ENCODE measurements around the gene PHLPP1.
A peak's percentile ranks its signal among the peaks of the same experiment; 100 is the strongest.

The PHLPP1 gene

GRCh38 chr18:62784338-62784965, 69.1 kb downstream of the PHLPP1 start:
- DNase-seq = no peak
- Mint-ChIP-seq H3K9me3 (no peaks in the 10 kb centered on the region), H3K4me1 (peaks cover 39 to 73% of the 10 kb centered on the region in 2 donors), H3K27ac (peak overlapping the region; percentile 92), H3K4me3 (peak overlapping the region; percentile 49 to 69), H3K36me3 (peaks cover 0 to 11% of the 10 kb centered on the region in 2 donors), H3K27me3 (no peaks in the 10 kb centered on the region)
- peak; percentile 92 to 93 for ATAC-seq (replicated peaks)

GRCh38 chr18:62784966-62785413, 69.6 kb downstream of the PHLPP1 start:
- Mint-ChIP-seq H3K27me3 (no peaks in the 10 kb centered on the region), H3K36me3 (peaks cover 0 to 11% of the 10 kb centered on the region in 2 donors), H3K9me3 (no peaks in the 10 kb centered on the region), H3K4me3 (peak overlapping the region; percentile 43 to 69), H3K4me1 (peaks cover 37 to 68% of the 10 kb centered on the region in 2 donors), H3K27ac (peak overlapping the region; percentile 92)
- no peak for DNase-seq
- peak; percentile 61 to 63 for ATAC-seq (replicated peaks)

GRCh38 chr18:62786689-62787088, 71.3 kb downstream of the PHLPP1 start:
- Mint-ChIP-seq H3K4me1 (peaks cover 40 to 70% of the 10 kb centered on the region in 2 donors), H3K36me3 (peaks cover 0 to 12% of the 10 kb centered on the region in 2 donors), H3K4me3 (no peak overlapping the region), H3K9me3 (no peaks in the 10 kb centered on the region), H3K27me3 (no peaks in the 10 kb centered on the region), H3K27ac (no peak overlapping the region)
- DNase-seq (no peak), ATAC-seq (replicated peaks) (no peak)

- no peak overlapping the region for H3K27ac Mint-ChIP-seq
- peaks cover 41 to 69% of the 10 kb centered on the region in 2 donors for H3K4me1 Mint-ChIP-seq
- no peaks in the 10 kb centered on the region for H3K27me3 Mint-ChIP-seq
- peaks cover 0 to 10% of the 10 kb centered on the region in 2 donors for H3K36me3 Mint-ChIP-seq
- no peak for ATAC-seq (replicated peaks)
- no peak for DNase-seq
- H3K4me3 Mint-ChIP-seq = no peak overlapping the region
- no peaks in the 10 kb centered on the region for H3K9me3 Mint-ChIP-seq
Observed at GRCh38 chr18:62788111-62788510, 72.8 kb downstream of the PHLPP1 start.

- no peak for DNase-seq
- no peak for ATAC-seq (replicated peaks)
- peak overlapping the region; percentile 59 for H3K27ac Mint-ChIP-seq
- H3K9me3 Mint-ChIP-seq = no peaks in the 10 kb centered on the region
- no peak overlapping the region for H3K4me3 Mint-ChIP-seq
- H3K27me3 Mint-ChIP-seq = no peaks in the 10 kb centered on the region
- peaks cover 40 to 61% of the 10 kb centered on the region in 2 donors for H3K4me1 Mint-ChIP-seq
- peaks cover 0 to 10% of the 10 kb centered on the region in 2 donors for H3K36me3 Mint-ChIP-seq
Observed at GRCh38 chr18:62788876-62789275, 73.5 kb downstream of the PHLPP1 start.

GRCh38 chr18:62790871-62791772, 75.8 kb downstream of the PHLPP1 start:
- Mint-ChIP-seq H3K4me1 (peaks cover 25 to 46% of the 10 kb centered on the region in 2 donors), H3K4me3 (no peak overlapping the region), H3K9me3 (no peaks in the 10 kb centered on the region), H3K36me3 (peaks cover 4 to 15% of the 10 kb centered on the region in 2 donors), H3K27me3 (no peaks in the 10 kb centered on the region), H3K27ac (no peak overlapping the region)
- DNase-seq (no peak), ATAC-seq (replicated peaks) (peak in 1 of 2 donors; percentile 23)

GRCh38 chr18:62792016-62792415, 76.7 kb downstream of the PHLPP1 start:
- no peak overlapping the region for H3K4me3 Mint-ChIP-seq

GRCh38 chr18:62795813-62796212, 80.5 kb downstream of the PHLPP1 start:
- Mint-ChIP-seq H3K36me3 (peaks cover 7% of the 10 kb centered on the region in 2 donors), H3K27me3 (no peaks in the 10 kb centered on the region), H3K9me3 (no peaks in the 10 kb centered on the region), H3K4me1 (peaks cover 30 to 61% of the 10 kb centered on the region in 2 donors), H3K27ac (no peak overlapping the region), H3K4me3 (no peak overlapping the region)
- DNase-seq = no peak
- ATAC-seq (replicated peaks) = no peak

More at GRCh38 chr18:62792016-62792415, 76.7 kb downstream of the PHLPP1 start:
- Mint-ChIP-seq H3K4me1 (peaks cover 22 to 48% of the 10 kb centered on the region in 2 donors), H3K27ac (no peak overlapping the region), H3K36me3 (peaks cover 4 to 13% of the 10 kb centered on the region in 2 donors), H3K27me3 (no peaks in the 10 kb centered on the region), H3K9me3 (no peaks in the 10 kb centered on the region)
- ATAC-seq (replicated peaks) (no peak), DNase-seq (no peak)

GRCh38 chr18:62796216-62796621, 80.9 kb downstream of the PHLPP1 start:
- Mint-ChIP-seq H3K9me3 (no peaks in the 10 kb centered on the region), H3K27me3 (no peaks in the 10 kb centered on the region), H3K4me3 (no peak overlapping the region), H3K4me1 (peaks cover 30 to 59% of the 10 kb centered on the region in 2 donors), H3K36me3 (peaks cover 7% of the 10 kb centered on the region in 2 donors), H3K27ac (no peak overlapping the region)
- no peak for ATAC-seq (replicated peaks)
- no peak for DNase-seq

GRCh38 chr18:62797329-62797728, 82.0 kb downstream of the PHLPP1 start:
- H3K4me1 Mint-ChIP-seq = peaks cover 30 to 64% of the 10 kb centered on the region in 2 donors
- no peaks in the 10 kb centered on the region for H3K27me3 Mint-ChIP-seq
- peaks cover 7 to 10% of the 10 kb centered on the region in 2 donors for H3K36me3 Mint-ChIP-seq
- no peaks in the 10 kb centered on the region for H3K9me3 Mint-ChIP-seq
- no peak overlapping the region for H3K27ac Mint-ChIP-seq
- DNase-seq (no peak), ATAC-seq (replicated peaks) (peak; percentile 74 to 85)
- H3K4me3 Mint-ChIP-seq = no peak overlapping the region

- DNase-seq (no peak), ATAC-seq (replicated peaks) (no peak)
- Mint-ChIP-seq H3K4me3 (no peak overlapping the region), H3K36me3 (peaks cover 12 to 13% of the 10 kb centered on the region in 2 donors), H3K4me1 (peaks cover 26 to 72% of the 10 kb centered on the region in 2 donors), H3K9me3 (no peaks in the 10 kb centered on the region), H3K27me3 (no peaks in the 10 kb centered on the region), H3K27ac (no peak overlapping the region)
Observed at GRCh38 chr18:62799977-62800376, 84.6 kb downstream of the PHLPP1 start.

GRCh38 chr18:62802523-62802922, 87.2 kb downstream of the PHLPP1 start:
- Mint-ChIP-seq H3K27me3 (no peaks in the 10 kb centered on the region), H3K27ac (no peak overlapping the region), H3K4me1 (peaks cover 22 to 57% of the 10 kb centered on the region in 2 donors), H3K4me3 (no peak overlapping the region), H3K36me3 (peaks cover 7 to 9% of the 10 kb centered on the region in 2 donors), H3K9me3 (no peaks in the 10 kb centered on the region)
- DNase-seq = no peak
- no peak for ATAC-seq (replicated peaks)

GRCh38 chr18:62807396-62807795, 92.1 kb downstream of the PHLPP1 start:
- H3K27me3 Mint-ChIP-seq = no peaks in the 10 kb centered on the region
- H3K4me1 Mint-ChIP-seq = peaks cover 8 to 34% of the 10 kb centered on the region in 2 donors
- H3K4me3 Mint-ChIP-seq = no peak overlapping the region
- peaks cover 0 to 1% of the 10 kb centered on the region in 2 donors for H3K9me3 Mint-ChIP-seq
- ATAC-seq (replicated peaks) (no peak), DNase-seq (no peak)
- peaks cover 8 to 9% of the 10 kb centered on the region in 2 donors for H3K36me3 Mint-ChIP-seq
- H3K27ac Mint-ChIP-seq = no peak overlapping the region

GRCh38 chr18:62808123-62808522, 92.8 kb downstream of the PHLPP1 start:
- no peak overlapping the region for H3K27ac Mint-ChIP-seq
- ATAC-seq (replicated peaks) (no peak), DNase-seq (no peak)
- no peak overlapping the region for H3K4me3 Mint-ChIP-seq
- H3K36me3 Mint-ChIP-seq = peaks cover 9% of the 10 kb centered on the region in 2 donors
- no peaks in the 10 kb centered on the region for H3K27me3 Mint-ChIP-seq
- peaks cover 0 to 1% of the 10 kb centered on the region in 2 donors for H3K9me3 Mint-ChIP-seq
- H3K4me1 Mint-ChIP-seq = peaks cover 11 to 36% of the 10 kb centered on the region in 2 donors
